HFFc6 (cell line): Measurements from ENCODE around the gene PAX3. TPM values are rescaled to one million over a fixed set of nuclear protein-coding genes. Genes with fewer than 3 reads are reported as not detected.

Experiments
- DNase-seq: peaks from one replicate; pipeline ENCODE4 v3.0.0-alpha.2; 2018
- H3K27ac Mint-ChIP-seq: 2 replicates; pipeline ENCODE4 v1.8.0; 2020; ENCODE audit warnings: mild to moderate bottlenecking, mixed read lengths
- H3K27me3 Mint-ChIP-seq: 2 replicates; pipeline ENCODE4 v1.8.0; 2021; ENCODE audit warnings: mild to moderate bottlenecking, moderate library complexity, mixed read lengths; ENCODE audit not compliant: insufficient read depth
- H3K36me3 Mint-ChIP-seq: 2 replicates; pipeline ENCODE4 v1.8.0; 2021; ENCODE audit warnings: low read depth, mixed read lengths
- H3K4me1 Mint-ChIP-seq: 2 replicates; pipeline ENCODE4 v1.8.0; 2020; ENCODE audit warnings: low read depth, mixed read lengths
- H3K4me3 Mint-ChIP-seq: 2 replicates; pipeline ENCODE4 v1.8.0; 2020; ENCODE audit warnings: mild to moderate bottlenecking, moderate library complexity, mixed read lengths
- H3K9me3 Mint-ChIP-seq: 2 replicates; pipeline ENCODE4 v1.8.0; 2020; ENCODE audit warnings: mild to moderate bottlenecking, mixed read lengths
- CTCF ChIP-seq: fragments of 200-600 bp; sonication (generic); IDR thresholded peaks from 2 replicates; pipeline ENCODE4 v1.5.0; 2021; ENCODE audit warnings: antibody characterized with exemption, mild to moderate bottlenecking
- total RNA-seq, 6 experiments: library from RNA; stranded (reverse); fragmentation: NEBNext Ultra II Directional; extraction: Animal tissue kit (Norgen Biotek cat#: 25700); gene quantifications; 2 replicates in 1 of 6; 3 replicates in 5 of 6; pipeline ENCODE4 v1.2.3, GENCODE V29; 2021

The PAX3 gene
- total RNA-seq, 6 experiments from 2014 or later, result 13.2 to 20.7 (median 16.4) TPM

GRCh38 chr2:222194669-222195068, 104.1 kb downstream of the PAX3 start:
- H3K9me3 Mint-ChIP-seq, result no peaks in the 10 kb centered on the region

GRCh38 chr2:222193328-222193983, 105.3 kb downstream of the PAX3 start:
- H3K27ac Mint-ChIP-seq, result no peak overlapping the region
- H3K27me3 Mint-ChIP-seq, result peaks cover 7% of the 10 kb centered on the region
- DNase-seq, result no peak
- TF ChIP-seq CTCF, result no peak
- no peaks in the 10 kb centered on the region for H3K9me3 Mint-ChIP-seq
- H3K36me3 Mint-ChIP-seq, result no peaks in the 10 kb centered on the region
- H3K4me1 Mint-ChIP-seq, result no peaks in the 10 kb centered on the region
- H3K4me3 Mint-ChIP-seq, result no peak overlapping the region

More at GRCh38 chr2:222194669-222195068, 104.1 kb downstream of the PAX3 start:
- no peaks in the 10 kb centered on the region for H3K4me1 Mint-ChIP-seq
- no peak for DNase-seq
- TF ChIP-seq CTCF, result no peak
- no peak overlapping the region for H3K4me3 Mint-ChIP-seq
- H3K27me3 Mint-ChIP-seq, result peaks cover 5% of the 10 kb centered on the region
- H3K27ac Mint-ChIP-seq, result no peak overlapping the region
- peaks cover 4% of the 10 kb centered on the region for H3K36me3 Mint-ChIP-seq

GRCh38 chr2:222180619-222181018, 118.2 kb downstream of the PAX3 start:
- H3K4me1 Mint-ChIP-seq, result no peaks in the 10 kb centered on the region
- no peak overlapping the region for H3K4me3 Mint-ChIP-seq
- TF ChIP-seq CTCF, result no peak
- no peak overlapping the region for H3K27ac Mint-ChIP-seq
- DNase-seq, result no peak
- H3K27me3 Mint-ChIP-seq, result peaks cover 1% of the 10 kb centered on the region
- H3K9me3 Mint-ChIP-seq, result no peaks in the 10 kb centered on the region
- no peaks in the 10 kb centered on the region for H3K36me3 Mint-ChIP-seq

- DNase-seq, result no peak
- no peak overlapping the region for H3K4me3 Mint-ChIP-seq
- peaks cover 1% of the 10 kb centered on the region for H3K27me3 Mint-ChIP-seq
- no peaks in the 10 kb centered on the region for H3K4me1 Mint-ChIP-seq
- no peak overlapping the region for H3K27ac Mint-ChIP-seq
- TF ChIP-seq CTCF, result no peak
- H3K9me3 Mint-ChIP-seq, result no peaks in the 10 kb centered on the region
- H3K36me3 Mint-ChIP-seq, result no peaks in the 10 kb centered on the region
Measured at GRCh38 chr2:222179592-222179991, 119.2 kb downstream of the PAX3 start.

- Mint-ChIP-seq H3K4me1 (no peaks in the 10 kb centered on the region), H3K9me3 (no peaks in the 10 kb centered on the region), H3K36me3 (no peaks in the 10 kb centered on the region), H3K4me3 (no peak overlapping the region), H3K27me3 (peaks cover 1% of the 10 kb centered on the region; the same call in 1 of the 2 replicates), H3K27ac (no peak overlapping the region)
- no peak for DNase-seq
- no peak for TF ChIP-seq CTCF
Measured at GRCh38 chr2:222178450-222178849, 120.3 kb downstream of the PAX3 start.
